Measurements from ENCODE around the gene HLA-A.
A peak's percentile ranks its signal among the peaks of the same experiment; 100 is the strongest.
"Not testable (repeated sequence)": the region's sequence is repeated elsewhere in the genome, so short reads cannot be mapped to it uniquely, and the experiment has no call there.

HLA-A gene

DNA sequence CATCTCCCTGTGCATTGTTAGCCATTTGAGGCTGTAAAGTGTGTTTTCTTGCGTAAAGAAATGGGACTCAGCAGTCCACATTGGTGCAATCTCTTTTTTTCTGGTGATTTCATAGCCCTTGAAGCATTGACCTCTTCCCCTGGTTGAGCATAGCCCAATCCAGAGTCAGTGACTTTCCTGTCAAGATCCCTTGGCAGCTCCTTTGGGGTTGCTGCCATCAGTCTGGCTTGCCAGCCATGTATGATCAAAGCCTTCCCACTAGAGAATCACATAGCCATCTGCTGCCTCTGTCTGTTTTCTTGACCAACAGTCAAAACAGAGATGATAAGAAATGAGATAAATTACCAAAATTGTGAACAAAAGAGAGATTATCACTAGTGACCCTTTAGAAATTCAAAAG, 19.6 kb downstream of the HLA-A start:
- H3K27me3 ChIP-seq (ENCODE audit: insufficient read depth, poor library complexity, severe bottlenecking), result no peaks in the 10 kb centered on the region
- TF ChIP-seq SPI1 (IDR thresholded peaks at IDR 0.05; ENCODE audit: borderline replicate concordance, low read depth) (no peak), GABPA (IDR thresholded peaks at IDR 0.05; ENCODE audit: low read depth) (no peak), POLR2AphosphoS5 (IDR thresholded peaks at IDR 0.05; ENCODE audit: low read depth) (no peak), CTCF (IDR thresholded peaks at IDR 0.05; ENCODE audit: insufficient read depth, low read length) (no peak)
- TF ChIP-seq, protein P1, sequence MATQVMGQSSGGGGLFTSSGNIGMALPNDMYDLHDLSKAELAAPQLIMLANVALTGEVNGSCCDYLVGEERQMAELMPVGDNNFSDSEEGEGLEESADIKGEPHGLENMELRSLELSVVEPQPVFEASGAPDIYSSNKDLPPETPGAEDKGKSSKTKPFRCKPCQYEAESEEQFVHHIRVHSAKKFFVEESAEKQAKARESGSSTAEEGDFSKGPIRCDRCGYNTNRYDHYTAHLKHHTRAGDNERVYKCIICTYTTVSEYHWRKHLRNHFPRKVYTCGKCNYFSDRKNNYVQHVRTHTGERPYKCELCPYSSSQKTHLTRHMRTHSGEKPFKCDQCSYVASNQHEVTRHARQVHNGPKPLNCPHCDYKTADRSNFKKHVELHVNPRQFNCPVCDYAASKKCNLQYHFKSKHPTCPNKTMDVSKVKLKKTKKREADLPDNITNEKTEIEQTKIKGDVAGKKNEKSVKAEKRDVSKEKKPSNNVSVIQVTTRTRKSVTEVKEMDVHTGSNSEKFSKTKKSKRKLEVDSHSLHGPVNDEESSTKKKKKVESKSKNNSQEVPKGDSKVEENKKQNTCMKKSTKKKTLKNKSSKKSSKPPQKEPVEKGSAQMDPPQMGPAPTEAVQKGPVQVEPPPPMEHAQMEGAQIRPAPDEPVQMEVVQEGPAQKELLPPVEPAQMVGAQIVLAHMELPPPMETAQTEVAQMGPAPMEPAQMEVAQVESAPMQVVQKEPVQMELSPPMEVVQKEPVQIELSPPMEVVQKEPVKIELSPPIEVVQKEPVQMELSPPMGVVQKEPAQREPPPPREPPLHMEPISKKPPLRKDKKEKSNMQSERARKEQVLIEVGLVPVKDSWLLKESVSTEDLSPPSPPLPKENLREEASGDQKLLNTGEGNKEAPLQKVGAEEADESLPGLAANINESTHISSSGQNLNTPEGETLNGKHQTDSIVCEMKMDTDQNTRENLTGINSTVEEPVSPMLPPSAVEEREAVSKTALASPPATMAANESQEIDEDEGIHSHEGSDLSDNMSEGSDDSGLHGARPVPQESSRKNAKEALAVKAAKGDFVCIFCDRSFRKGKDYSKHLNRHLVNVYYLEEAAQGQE (IDR thresholded peaks at IDR 0.05; ENCODE audit: insufficient replicate concordance, low read depth), result no peak
- DNase-seq (ENCODE audit: low read depth in 1 of 2, low spot score in 1 of 2), result no peak
- H3K27ac ChIP-seq (replicated peaks), result no peak overlapping the region
- H3K4me3 ChIP-seq (replicated peaks; ENCODE audit: insufficient read depth, low read length), result no peak overlapping the region

DNA sequence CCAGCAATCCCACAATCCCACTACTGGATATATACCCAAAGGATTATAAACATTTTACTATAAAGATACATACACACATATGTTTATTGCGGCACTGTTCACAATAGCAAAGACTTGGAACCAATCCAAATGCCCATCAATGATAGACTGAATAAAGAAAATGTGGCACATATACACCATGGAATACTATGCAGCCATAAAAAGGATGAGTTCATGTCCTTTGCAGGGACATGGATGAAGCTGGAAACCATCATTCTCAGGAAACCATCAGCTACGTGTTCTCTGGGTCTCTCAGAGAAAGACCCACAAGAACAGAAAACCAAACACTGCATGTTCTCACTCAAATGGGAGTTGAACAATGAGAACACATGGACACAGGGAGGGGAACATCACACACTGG, 21.4 kb downstream of the HLA-A start:
- not testable (repeated sequence) for H3K27me3 ChIP-seq (ENCODE audit: insufficient read depth, poor library complexity, severe bottlenecking); H3K4me3 ChIP-seq (replicated peaks; ENCODE audit: insufficient read depth, low read length); DNase-seq (ENCODE audit: low read depth in 1 of 2, low spot score in 1 of 2)
- H3K27ac ChIP-seq (replicated peaks), result peak overlapping the region; percentile 89

GRCh38 chr6:29964518-29964886, 22.2 kb downstream of the HLA-A start:
- TF ChIP-seq GABPA (IDR thresholded peaks at IDR 0.05; ENCODE audit: low read depth) (no peak), POLR2AphosphoS5 (IDR thresholded peaks at IDR 0.05; ENCODE audit: low read depth) (no peak), CTCF (IDR thresholded peaks at IDR 0.05; ENCODE audit: insufficient read depth, low read length) (no peak), SPI1 (IDR thresholded peaks at IDR 0.05; ENCODE audit: borderline replicate concordance, low read depth) (no peak)
- TF ChIP-seq, protein P1 (IDR thresholded peaks at IDR 0.05; ENCODE audit: insufficient replicate concordance, low read depth), result no peak
- no peak for DNase-seq (ENCODE audit: low read depth in 1 of 2, low spot score in 1 of 2)
- Histone ChIP-seq H3K27ac (replicated peaks) (peak overlapping the region; percentile 89), H3K27me3 (ENCODE audit: insufficient read depth, poor library complexity, severe bottlenecking) (no peaks in the 10 kb centered on the region), H3K4me3 (replicated peaks; ENCODE audit: insufficient read depth, low read length) (no peak overlapping the region)

DNA sequence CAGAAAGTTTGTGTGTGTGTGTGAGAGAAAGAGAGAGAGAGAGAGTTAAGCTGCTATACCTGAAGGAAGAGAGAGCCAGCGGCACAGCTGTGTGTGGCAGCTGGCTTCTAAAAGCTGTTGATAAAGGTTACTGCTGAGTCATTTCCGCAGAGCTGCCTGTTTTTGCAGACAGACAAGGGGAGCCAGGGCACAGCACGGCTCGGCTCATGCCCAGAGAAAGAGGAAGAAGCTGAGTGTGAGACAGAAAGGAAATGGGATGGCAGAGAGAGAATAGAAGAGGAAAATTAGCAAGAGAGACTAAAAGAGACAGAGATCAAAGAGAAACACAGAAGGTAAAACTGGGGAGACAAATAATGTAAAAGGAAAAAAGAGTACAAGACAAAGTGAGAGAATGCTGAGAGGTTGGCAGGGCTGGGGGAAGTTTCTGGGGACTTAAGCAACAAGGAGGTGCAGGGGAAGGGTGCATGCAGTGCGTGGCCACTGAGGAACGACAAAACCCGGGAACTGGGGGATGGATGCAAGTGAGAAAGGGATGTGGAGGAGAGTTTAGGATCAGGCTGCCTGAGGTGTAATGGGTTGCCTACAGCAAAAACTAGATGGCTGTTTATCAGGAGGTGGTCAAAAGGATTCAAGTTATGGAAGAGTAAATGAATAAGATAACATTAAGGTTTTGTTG, 22.7 kb downstream of the HLA-A start:
- TF ChIP-seq POLR2AphosphoS5 (IDR thresholded peaks at IDR 0.05; ENCODE audit: low read depth) (peak; percentile 98), SPI1 (IDR thresholded peaks at IDR 0.05; ENCODE audit: borderline replicate concordance, low read depth) (peak; percentile 69; the same call in 1 of the 2 replicates), CTCF (IDR thresholded peaks at IDR 0.05; ENCODE audit: insufficient read depth, low read length) (no peak), GABPA (IDR thresholded peaks at IDR 0.05; ENCODE audit: low read depth) (peak; percentile 54; the same call in 1 of the 2 replicates)
- TF ChIP-seq, protein P1 (IDR thresholded peaks at IDR 0.05; ENCODE audit: insufficient replicate concordance, low read depth), result no peak
- Histone ChIP-seq H3K27me3 (ENCODE audit: insufficient read depth, poor library complexity, severe bottlenecking) (no peaks in the 10 kb centered on the region), H3K27ac (replicated peaks) (peak overlapping the region; percentile 89), H3K4me3 (replicated peaks; ENCODE audit: insufficient read depth, low read length) (peak overlapping the region; percentile 19)
- DNase-seq (ENCODE audit: low read depth in 1 of 2, low spot score in 1 of 2), result peak; percentile 91 to 97
